ENCODE results near the gene MRPS22. TPM values are rescaled to one million over a fixed set of nuclear protein-coding genes. Genes with fewer than 3 reads are reported as not detected.

Gene MRPS22
- total RNA-seq, 6 experiments from 2014 or later: 29.6 to 66.5 (median 34.8) TPM

GRCh38 chr3:139299261-139300132, 44.3 kb upstream of the MRPS22 start:
- TF ChIP-seq, protein P1, sequence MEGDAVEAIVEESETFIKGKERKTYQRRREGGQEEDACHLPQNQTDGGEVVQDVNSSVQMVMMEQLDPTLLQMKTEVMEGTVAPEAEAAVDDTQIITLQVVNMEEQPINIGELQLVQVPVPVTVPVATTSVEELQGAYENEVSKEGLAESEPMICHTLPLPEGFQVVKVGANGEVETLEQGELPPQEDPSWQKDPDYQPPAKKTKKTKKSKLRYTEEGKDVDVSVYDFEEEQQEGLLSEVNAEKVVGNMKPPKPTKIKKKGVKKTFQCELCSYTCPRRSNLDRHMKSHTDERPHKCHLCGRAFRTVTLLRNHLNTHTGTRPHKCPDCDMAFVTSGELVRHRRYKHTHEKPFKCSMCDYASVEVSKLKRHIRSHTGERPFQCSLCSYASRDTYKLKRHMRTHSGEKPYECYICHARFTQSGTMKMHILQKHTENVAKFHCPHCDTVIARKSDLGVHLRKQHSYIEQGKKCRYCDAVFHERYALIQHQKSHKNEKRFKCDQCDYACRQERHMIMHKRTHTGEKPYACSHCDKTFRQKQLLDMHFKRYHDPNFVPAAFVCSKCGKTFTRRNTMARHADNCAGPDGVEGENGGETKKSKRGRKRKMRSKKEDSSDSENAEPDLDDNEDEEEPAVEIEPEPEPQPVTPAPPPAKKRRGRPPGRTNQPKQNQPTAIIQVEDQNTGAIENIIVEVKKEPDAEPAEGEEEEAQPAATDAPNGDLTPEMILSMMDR (IDR thresholded peaks at IDR 0.05): no peak
- no peak for TF ChIP-seq POLR2A (IDR thresholded peaks at IDR 0.05)
- Histone ChIP-seq H3K27me3 (no peaks in the 10 kb centered on the region), H3K4me1 (peaks cover 0 to 10% (median 5%) of the 10 kb centered on the region in 4 donors), H3K27ac (no peak overlapping the region), H3K9me3 (no peaks in the 10 kb centered on the region), H3K36me3 (no peaks in the 10 kb centered on the region), H3K4me3 (no peak overlapping the region)
- no peak for DNase-seq
- intact Hi-C loops (cut with DNase I): no loop called here
- WGBS (ENCODE audit: insufficient coverage, low coverage, low lambda C conversion rate, missing lambda C conversion rate): 86% methylated on average over 8 of the region's 14 CpGs
- ATAC-seq: no peak

DNA sequence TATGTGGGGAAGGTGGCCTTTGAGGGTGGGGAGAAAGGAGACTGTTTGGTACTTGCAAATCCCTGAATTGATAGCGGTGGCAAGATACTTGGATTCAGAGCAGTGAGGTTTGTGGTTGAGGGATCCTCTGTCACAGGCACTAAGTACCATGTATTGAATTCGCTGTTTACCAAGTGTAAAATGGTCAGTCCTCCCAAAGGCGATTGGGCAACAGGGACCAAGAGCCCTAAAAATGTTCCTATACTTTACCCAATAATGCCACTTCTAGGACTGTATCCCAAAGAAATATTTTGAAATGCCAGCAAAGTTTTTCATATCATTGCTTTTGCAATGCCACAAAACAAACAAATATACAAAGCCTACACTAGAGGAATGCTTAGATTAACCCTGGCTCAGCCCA, 43.4 kb upstream of the MRPS22 start:
- DNase-seq (no peak), ATAC-seq (no peak)
- no peak for TF ChIP-seq POLR2A (IDR thresholded peaks at IDR 0.05)
- TF ChIP-seq, protein P1 (IDR thresholded peaks at IDR 0.05): no peak
- H3K36me3 ChIP-seq: no peaks in the 10 kb centered on the region
- H3K4me1 ChIP-seq: peaks cover 0 to 10% (median 5%) of the 10 kb centered on the region in 4 donors
- intact Hi-C loops (cut with DNase I): no loop called here
- H3K4me3 ChIP-seq: no peak overlapping the region
- H3K27ac ChIP-seq: no peak overlapping the region
- WGBS (ENCODE audit: insufficient coverage, low coverage, low lambda C conversion rate, missing lambda C conversion rate): 100% methylated on average over 3 of the region's 3 CpGs
- H3K27me3 ChIP-seq: no peaks in the 10 kb centered on the region
- H3K9me3 ChIP-seq: no peaks in the 10 kb centered on the region

DNA sequence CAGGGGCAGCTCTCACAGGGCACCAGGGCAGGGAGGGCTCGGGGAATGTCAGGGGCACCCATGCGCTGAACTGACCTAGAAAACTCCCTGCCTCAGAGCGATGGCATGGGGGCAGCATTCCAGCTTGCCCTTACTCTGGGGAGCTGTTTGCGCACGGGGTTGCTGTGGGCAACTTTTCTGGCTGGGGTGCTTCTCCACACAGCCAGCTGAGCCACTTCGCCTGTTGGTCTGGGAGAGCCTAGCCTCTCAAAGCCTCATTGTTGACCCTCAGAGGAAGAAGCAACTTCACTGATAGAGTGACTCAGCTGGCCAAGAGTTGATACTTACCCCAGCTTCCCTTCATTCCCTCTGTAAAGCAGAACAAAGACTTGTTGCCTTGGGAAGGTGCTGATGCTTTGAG, 42.6 kb upstream of the MRPS22 start:
- Histone ChIP-seq H3K36me3 (no peaks in the 10 kb centered on the region), H3K27me3 (no peaks in the 10 kb centered on the region), H3K9me3 (no peaks in the 10 kb centered on the region), H3K27ac (no peak overlapping the region), H3K4me3 (no peak overlapping the region), H3K4me1 (peaks cover 0 to 10% (median 5%) of the 10 kb centered on the region in 4 donors)
- ATAC-seq: no peak
- no peak for DNase-seq
- TF ChIP-seq, protein P1 (IDR thresholded peaks at IDR 0.05): no peak
- no peak for TF ChIP-seq POLR2A (IDR thresholded peaks at IDR 0.05)
- intact Hi-C loops (cut with DNase I): no loop called here
- no CpG with 5 or more reads among the region's 6 CpGs for WGBS (ENCODE audit: insufficient coverage, low coverage, low lambda C conversion rate, missing lambda C conversion rate)

DNA sequence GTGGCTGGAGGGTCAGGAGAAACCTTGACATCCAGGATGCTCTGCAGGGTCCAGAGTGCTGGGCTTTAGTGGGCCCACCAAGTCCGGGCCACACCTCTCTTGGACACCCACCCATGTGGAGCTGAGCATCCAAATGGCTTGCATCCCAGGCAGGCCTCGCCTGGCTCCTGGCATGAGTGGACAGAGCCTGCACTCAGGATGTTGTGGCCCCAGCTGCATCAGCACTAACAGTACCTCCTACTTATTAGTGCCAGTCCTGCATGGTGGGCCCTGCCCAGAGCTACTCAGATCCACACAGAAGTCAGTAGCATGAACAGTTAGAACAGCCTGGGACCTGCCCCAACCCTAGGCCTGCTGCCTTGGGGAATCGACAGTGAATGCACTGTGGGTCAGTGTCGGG, 42.2 kb upstream of the MRPS22 start:
- TF ChIP-seq, protein P1 (IDR thresholded peaks at IDR 0.05): no peak
- no peak for TF ChIP-seq POLR2A (IDR thresholded peaks at IDR 0.05)
- ATAC-seq: no peak
- Histone ChIP-seq H3K4me3 (no peak overlapping the region), H3K4me1 (peaks cover 0 to 10% (median 5%) of the 10 kb centered on the region in 4 donors), H3K9me3 (no peaks in the 10 kb centered on the region), H3K27ac (no peak overlapping the region), H3K27me3 (no peaks in the 10 kb centered on the region), H3K36me3 (no peaks in the 10 kb centered on the region)
- intact Hi-C loops (cut with DNase I): no loop called here
- no CpG with 5 or more reads among the region's 4 CpGs for WGBS (ENCODE audit: insufficient coverage, low coverage, low lambda C conversion rate, missing lambda C conversion rate)
- DNase-seq: no peak
